GM19452 (cell line): Measurements from ENCODE around the gene NEURL4.

Experiments used
- ATAC-seq: cut with Tn5 transposase; IDR thresholded peaks from one replicate; pipeline ENCODE4 v1.9.1; 2021; ENCODE audit not compliant: unreplicated experiment

The NEURL4 gene

GRCh38 chr17:7281074-7281952 lies 47.8 kb downstream of the NEURL4 start, which contains the start of gene SLC2A4:
SLC2A4 (plus strand) TSS chr17:7281718; CDS start chr17:7281935, 217 bp downstream.
- ATAC-seq: peak; percentile 49

- peak; percentile 62 for ATAC-seq
Measured at GRCh38 chr17:7280519-7281073, 48.5 kb downstream of the NEURL4 start.

- no peak for ATAC-seq
Measured at GRCh38 chr17:7279448-7279847, 49.7 kb downstream of the NEURL4 start.

GRCh38 chr17:7266784-7267183 lies 62.4 kb downstream of the NEURL4 start:
- ATAC-seq: no peak
